ENCODE measurements around the gene LRRFIP1. TPM values are rescaled to one million over a fixed set of nuclear protein-coding genes. Genes with fewer than 3 reads are reported as not detected.

LRRFIP1 gene
- total RNA-seq, 1 donor from 2014 or later: 37.1 TPM

DNA sequence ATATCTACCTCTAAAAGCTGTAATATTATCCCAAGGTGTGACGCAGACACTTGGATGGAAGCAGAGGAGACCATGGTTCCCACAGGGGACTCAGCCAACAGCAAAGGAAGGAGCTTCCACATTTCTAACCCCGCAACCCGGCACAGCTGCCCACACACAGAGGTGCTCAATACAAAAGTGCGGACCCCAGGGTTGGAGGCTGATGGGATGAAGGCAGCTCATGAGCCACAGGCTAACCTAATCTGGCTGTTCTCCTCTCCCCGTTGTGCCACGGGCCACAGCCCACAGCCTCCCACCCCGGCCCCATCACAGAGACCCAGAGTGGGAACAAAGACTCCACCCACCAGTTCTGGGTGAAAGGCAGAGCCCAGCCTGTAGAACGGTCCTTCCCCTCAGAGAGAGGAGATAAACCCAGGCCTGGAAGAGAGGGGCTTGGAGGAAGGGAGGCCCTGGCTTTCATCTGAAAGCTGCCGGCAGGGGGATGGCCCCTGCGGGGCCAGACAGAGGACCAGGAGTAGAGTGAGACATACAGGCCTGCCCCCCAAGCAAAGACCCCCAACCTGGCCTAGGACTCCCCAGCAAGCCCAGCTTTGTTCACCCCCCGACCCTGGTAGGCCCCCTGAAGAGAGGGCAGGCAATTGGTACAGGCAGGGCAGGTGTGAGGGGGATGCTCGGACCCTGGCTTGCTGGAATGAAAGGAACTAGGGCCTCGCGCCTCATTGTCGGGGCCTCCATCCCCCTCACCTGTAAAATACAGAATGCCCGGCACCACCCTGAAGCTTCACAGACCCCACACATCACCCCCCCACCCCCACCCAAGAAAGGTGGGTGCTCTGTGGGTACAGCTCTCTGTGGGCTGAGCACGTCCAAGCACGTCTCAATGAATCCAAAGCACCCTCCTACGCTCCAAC is 43.7 kb upstream of the LRRFIP1 start:
- Mint-ChIP-seq H3K27me3 (ENCODE audit: low read depth) (peaks cover 2% of the 10 kb centered on the region), H3K4me1 (peaks cover 25% of the 10 kb centered on the region), H3K9me3 (peaks cover 2% of the 10 kb centered on the region), H3K36me3 (ENCODE audit: low read depth) (no peaks in the 10 kb centered on the region), H3K4me3 (no peak overlapping the region), H3K27ac (ENCODE audit: unreplicated experiment) (no peak overlapping the region)
- DNase-seq (ENCODE audit: low read depth, low spot score): no peak
- TF ChIP-seq, protein P1, sequence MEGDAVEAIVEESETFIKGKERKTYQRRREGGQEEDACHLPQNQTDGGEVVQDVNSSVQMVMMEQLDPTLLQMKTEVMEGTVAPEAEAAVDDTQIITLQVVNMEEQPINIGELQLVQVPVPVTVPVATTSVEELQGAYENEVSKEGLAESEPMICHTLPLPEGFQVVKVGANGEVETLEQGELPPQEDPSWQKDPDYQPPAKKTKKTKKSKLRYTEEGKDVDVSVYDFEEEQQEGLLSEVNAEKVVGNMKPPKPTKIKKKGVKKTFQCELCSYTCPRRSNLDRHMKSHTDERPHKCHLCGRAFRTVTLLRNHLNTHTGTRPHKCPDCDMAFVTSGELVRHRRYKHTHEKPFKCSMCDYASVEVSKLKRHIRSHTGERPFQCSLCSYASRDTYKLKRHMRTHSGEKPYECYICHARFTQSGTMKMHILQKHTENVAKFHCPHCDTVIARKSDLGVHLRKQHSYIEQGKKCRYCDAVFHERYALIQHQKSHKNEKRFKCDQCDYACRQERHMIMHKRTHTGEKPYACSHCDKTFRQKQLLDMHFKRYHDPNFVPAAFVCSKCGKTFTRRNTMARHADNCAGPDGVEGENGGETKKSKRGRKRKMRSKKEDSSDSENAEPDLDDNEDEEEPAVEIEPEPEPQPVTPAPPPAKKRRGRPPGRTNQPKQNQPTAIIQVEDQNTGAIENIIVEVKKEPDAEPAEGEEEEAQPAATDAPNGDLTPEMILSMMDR (conservative IDR thresholded peaks at IDR 0.05): no peak

DNA sequence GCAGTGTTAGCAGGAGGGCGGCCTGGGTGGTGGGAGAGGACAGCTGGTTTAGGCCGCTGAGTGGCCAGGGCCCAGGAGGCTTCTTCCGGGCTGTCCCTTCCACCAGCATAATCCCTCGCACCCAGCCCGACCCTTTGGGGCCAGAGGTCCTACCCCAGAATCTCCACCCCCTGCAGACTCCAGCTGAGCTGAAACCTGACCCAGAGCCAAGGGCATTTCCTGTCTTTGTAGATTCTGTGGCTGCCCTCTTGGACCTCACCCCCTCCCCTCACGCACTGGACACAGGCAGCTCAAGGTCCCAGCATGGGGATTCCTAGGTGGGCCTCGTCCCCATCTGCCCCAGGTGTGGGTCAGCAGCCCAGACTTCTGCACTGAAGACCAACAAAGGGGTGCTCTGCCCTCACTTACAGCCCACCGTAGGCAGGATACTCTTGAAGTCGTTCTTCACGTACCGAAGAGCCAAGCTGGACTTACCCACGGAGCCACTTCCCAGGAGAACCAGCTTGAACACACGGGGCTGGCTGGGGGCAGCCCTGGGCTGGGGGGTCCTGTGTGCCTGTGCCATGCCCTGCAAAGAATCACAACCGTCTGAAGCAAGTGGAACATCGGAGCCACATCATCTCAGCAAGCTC is 41.7 kb upstream of the LRRFIP1 start:
- Mint-ChIP-seq H3K9me3 (peaks cover 2% of the 10 kb centered on the region), H3K27ac (ENCODE audit: unreplicated experiment) (no peak overlapping the region), H3K27me3 (ENCODE audit: low read depth) (no peaks in the 10 kb centered on the region), H3K4me3 (no peak overlapping the region), H3K36me3 (ENCODE audit: low read depth) (no peaks in the 10 kb centered on the region), H3K4me1 (peaks cover 30% of the 10 kb centered on the region)
- TF ChIP-seq, protein P1 (conservative IDR thresholded peaks at IDR 0.05): no peak
- no peak for DNase-seq (ENCODE audit: low read depth, low spot score)

DNA sequence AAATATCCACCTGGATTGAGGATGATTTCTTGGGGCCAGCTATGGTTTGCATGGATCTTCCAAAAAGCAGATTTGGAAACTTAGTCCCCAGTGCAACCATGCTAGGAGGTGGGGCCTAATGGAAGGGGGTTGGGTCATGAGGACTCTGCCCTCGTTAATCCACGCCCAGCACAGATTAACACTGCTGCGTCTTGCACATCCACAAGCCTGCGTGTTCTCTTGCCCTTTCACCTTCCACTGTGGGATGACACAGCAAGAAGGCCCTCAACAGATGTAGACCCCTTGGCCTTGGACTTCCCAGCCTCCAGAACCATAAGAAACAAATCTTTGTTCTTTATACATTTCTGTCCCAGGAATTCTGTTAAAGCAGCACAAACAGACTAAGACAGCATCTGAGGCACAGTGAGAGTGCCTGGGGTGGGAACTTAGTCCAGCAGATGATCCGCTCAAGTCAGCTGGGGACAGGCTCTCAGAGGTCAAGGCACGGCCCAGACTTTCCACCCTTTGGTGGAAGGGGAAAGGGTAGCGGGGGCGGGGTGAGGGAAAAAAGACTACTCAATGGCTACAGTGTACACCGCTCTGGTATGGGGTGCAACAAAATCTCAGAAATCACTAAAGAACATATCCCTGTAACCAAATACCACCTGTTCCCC is 39.2 kb upstream of the LRRFIP1 start:
- Mint-ChIP-seq H3K27me3 (ENCODE audit: low read depth) (no peaks in the 10 kb centered on the region), H3K4me3 (no peak overlapping the region), H3K9me3 (peaks cover 2% of the 10 kb centered on the region), H3K4me1 (peaks cover 25% of the 10 kb centered on the region), H3K27ac (ENCODE audit: unreplicated experiment) (peak overlapping the region; percentile 67), H3K36me3 (ENCODE audit: low read depth) (no peaks in the 10 kb centered on the region)
- TF ChIP-seq, protein P1 (conservative IDR thresholded peaks at IDR 0.05): no peak
- DNase-seq (ENCODE audit: low read depth, low spot score): no peak

DNA sequence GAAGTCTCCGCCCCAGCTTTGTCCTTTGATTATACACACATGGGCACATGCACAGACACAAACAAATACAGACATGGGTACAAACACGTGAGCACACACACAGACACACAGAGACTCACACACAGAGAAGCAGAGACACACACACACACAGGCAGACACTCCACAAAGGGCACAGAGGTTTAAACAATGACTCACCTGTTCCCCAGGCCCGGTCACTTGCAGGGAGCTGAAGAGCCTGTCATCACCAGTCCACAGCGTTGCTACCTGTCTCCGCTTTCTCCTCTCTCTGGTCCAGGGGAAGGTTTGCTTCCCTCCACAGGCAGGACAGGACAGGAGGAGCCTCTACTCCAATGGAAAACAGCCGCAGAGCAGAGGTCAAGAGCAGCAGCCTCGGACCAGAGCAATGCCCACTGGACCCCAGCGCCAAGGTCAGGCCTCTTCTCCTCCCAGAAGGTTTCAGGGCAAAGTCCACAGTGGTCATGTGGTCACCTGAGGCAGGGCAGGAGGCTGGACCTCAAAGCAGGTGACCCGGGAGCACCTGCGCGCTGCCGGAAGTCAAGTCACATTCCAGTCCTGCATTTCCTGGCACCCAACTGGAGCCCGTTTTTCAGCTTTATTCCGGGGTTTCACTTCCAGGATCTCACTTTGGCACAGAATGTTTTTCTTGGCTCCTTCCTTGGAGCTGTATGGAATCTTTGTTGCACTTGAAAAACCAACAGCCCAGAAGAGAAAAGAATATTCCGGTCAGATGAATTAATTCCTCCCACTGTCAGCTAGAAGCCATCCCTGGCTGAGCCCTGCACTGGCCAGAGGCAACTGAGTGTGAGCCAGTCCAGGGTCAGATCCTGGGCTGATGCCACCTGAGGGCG is 36.9 kb upstream of the LRRFIP1 start, which contains the start of gene RAB17:
Gene RAB17 (minus strand): TSS at position 463 of the 869 bp plus-strand sequence. CDS start 4,580 bp downstream, outside the sequence.
- DNase-seq (ENCODE audit: low read depth, low spot score): no peak
- H3K27me3 Mint-ChIP-seq (ENCODE audit: low read depth): no peaks in the 10 kb centered on the region
- H3K4me1 Mint-ChIP-seq: peaks cover 38% of the 10 kb centered on the region
- no peak within 1 kb of the TSS for H3K27ac Mint-ChIP-seq (ENCODE audit: unreplicated experiment)
- H3K36me3 Mint-ChIP-seq (ENCODE audit: low read depth): no peaks in the 10 kb centered on the region
- H3K4me3 Mint-ChIP-seq: no peak within 1 kb of the TSS
- peaks cover 2% of the 10 kb centered on the region for H3K9me3 Mint-ChIP-seq
- TF ChIP-seq, protein P1 (conservative IDR thresholded peaks at IDR 0.05): no peak

Measured in neural crest cell (in vitro differentiated cells).